GM12864 (cell line): ENCODE results near the gene PLAAT2.

Experiments
- DNase-seq: peaks from one replicate; pipeline ENCODE4 v3.0.0-alpha.2; 2011; ENCODE audit warnings: low read depth
- H3K4me3 ChIP-seq: 2 replicates; pipeline ENCODE4 v1.5.1; 2011; ENCODE audit warnings: mild to moderate bottlenecking, low read depth, low read length, control low read depth
- CTCF ChIP-seq: IDR thresholded peaks from 2 replicates; pipeline ENCODE4 v1.5.1; 2011; ENCODE audit warnings: low read depth, mild to moderate bottlenecking, moderate library complexity, low read length, control low read depth, inconsistent platforms; ENCODE audit errors: missing control alignments

The PLAAT2 gene

GRCh38 chr11:63504054-63504453 lies 59.1 kb downstream of the PLAAT2 start:
- no peak for DNase-seq
- no peak overlapping the region for H3K4me3 ChIP-seq
- TF ChIP-seq CTCF: no peak

GRCh38 chr11:63503492-63503891 lies 59.7 kb downstream of the PLAAT2 start:
- no peak for TF ChIP-seq CTCF
- DNase-seq: no peak
- no peak overlapping the region for H3K4me3 ChIP-seq
